Activated T-helper 1 cell treated with anti-CD3 and anti-CD28 coated beads, Interleukin-2, amount 50 U/mL, for 16 hours (primary cell): ENCODE data around the gene TCP11.
"Not testable (repeated sequence)": the region's sequence is repeated elsewhere in the genome, so short reads cannot be mapped to it uniquely, and the experiment has no call there.

ENCODE experiments used
- DNase-seq, 2 donors: peaks; one replicate each; pipeline ENCODE4 v3.0.0-alpha.2; 2020; ENCODE audit warnings: low read depth in 1 of 2, low spot score in 1 of 2

Gene TCP11

DNA sequence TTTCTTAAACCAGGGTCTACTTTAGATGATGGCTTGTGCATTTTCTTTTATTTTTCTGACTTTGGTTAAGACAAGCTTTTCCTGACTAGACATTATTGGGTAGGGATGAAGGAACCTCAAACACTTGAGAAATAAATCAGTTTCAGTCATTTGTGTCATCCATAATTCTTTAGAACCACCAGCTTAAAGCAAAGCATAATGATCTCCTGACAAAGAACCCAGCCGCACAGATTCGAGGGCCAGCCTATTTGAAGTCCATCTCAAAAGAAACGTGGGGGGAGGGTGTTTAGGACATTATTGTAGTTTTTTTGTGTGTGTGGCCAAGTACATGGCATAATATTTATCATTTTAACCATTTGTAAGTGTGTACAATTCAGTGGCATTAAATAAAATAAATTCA lies 6.3 kb upstream of the TCP11 start:
- DNase-seq, result no peak

DNA sequence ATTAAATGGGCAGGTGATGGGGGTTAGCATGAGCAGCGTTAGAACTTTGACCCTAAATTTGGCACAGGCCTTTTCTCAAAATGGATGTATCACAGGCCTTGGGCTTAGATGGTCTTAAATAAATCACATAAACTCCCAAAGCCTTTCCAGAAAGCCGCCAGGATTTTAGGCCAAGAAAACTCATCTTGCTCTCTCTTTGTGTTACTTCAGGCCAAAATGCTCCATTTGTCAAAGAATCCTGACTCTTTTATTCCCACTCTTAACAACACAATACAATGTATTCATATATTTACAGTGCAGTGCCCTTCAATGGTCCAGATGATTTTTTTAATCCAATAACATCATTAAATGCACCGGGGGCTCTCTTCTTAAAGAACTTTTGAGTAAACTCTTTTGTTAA lies 5.9 kb upstream of the TCP11 start:
- DNase-seq, result no peak

DNA sequence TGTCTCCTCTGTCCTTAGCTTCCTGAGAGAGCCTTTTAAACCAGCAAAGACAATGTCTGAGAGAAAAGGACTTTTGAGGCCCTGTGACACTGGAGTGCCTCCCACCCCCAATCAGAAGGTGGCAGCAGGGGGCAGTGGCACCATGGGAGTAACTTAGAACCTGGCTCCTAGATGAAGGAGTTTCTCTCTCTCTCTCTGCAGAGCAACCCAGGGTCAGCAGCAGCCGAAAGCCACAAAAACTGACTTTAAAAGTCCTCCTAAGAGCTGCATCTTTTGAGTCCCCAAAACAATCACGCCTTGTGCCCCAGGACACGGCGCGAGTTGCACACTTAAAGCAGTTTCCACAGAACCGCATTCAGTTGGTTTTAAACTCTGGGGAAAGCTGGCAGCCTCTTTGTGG lies 5.3 kb upstream of the TCP11 start:
- no peak for DNase-seq

DNA sequence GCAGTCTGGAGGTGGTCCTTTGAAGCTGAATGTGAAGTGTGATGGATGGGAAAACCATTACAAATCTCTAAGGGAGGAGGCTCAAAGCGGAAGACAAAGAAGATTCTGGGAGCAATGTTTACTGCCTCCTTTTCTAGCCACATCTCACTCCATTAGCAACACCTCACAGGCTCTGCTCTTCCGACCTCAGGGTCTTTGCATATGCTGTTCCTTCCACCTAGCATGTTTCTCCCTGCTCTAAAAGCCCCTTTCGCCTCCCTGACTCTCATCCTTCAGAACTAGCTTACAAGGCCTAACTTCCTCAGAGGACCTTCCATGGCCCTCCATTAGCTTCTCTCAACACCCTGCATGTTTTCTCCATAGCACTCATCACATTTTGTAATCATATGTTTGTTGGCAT lies 4.6 kb upstream of the TCP11 start:
- DNase-seq, result no peak

DNA sequence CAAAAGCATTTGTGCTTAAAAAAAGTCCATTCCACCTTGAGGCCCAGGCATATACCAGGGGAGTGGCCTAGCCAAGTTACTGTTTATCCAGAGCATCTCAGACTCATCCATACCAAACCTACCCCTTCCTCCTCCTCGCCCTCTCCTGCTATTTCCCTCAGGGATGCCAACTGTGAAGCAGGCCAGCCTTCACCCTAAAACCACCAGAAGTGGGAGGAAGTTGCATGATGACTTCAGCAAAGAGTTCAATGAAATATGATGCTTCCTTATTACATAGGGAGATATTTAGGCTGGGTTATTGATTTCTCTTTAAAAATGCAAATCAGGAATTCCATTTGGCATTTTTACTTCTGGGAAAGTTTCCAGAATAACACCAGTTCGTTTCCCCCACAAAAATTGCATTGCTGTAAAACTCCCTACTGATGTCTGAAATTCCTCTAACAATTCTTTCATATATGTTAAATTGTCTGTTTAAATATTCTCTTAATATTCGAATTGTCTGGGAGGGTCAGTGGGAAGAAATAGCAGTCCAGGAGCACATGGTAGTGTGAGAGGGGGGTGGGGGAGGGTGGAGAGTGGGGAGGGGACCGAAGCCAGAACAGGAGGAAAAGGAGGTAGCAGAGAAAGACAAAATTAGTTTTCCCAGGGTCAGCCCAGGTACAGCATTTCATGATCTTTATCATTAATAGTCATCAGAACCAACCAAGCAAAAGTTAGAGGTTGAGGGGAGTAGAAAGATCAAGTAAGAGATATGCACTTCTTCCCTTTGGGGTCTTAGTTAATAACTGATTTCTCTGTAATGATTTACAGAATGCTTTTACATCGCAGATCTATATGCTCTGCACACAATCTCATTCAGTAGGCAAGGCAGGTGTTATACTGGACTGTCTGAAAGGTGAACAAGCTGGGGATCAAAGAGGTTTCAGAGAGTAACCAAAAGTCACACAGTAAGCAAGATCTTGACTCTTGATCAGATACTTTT lies 1.7 kb upstream of the TCP11 start:
- no peak for DNase-seq

DNA sequence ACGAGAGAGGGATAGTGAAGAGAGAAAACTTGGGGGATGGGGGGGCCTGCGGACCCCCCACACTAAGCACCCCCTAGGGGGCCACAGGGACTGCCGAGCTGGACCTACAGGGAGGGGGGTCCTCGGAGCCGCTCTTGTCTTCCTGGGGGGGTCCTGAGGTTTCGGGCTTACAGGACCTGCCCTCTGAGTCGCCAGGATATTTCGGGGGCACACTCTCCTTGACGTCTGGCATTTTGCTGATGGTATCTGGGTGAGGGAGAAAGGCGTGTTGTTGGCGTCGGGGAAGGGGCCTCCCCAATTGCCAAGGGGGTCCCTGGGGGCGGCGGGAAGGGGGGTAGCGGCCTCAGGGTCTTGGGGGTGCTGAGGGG lies 516 bp downstream of the TCP11 start:
- no peak for DNase-seq

DNA sequence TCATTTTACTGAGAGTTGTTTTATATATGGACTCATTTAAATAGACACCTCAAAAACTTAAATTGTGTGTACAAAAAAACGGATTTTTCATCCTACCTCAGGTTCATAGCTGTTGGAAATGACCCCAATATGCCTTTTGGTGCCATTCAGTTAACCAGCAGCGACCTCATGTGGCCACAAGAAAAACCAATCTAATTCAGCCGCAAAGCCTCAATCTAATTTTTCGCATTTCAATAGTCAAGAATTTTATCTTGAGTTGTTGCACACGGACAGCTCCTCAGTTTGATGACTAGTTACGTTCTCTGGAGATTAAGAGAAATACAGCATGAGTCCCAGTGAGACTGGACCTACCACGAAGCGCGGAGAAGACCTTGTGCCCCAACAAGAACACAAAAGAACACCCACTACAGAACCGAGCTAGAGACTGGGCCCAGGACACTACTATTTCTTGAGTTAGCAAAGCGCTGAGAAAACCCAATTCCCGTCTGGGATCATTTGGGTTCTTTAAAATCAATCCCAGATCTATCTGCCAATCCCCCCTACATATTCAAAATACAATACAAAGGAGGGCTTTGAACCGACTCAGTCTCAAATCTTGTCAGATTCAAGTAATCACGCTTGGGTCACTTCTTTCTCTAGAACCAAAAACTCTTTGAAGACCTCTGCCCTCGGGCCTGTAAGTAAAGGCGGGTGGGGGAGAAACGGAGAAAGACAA lies 1.1 kb downstream of the TCP11 start:
- DNase-seq, result peak in 1 of 2 donors; percentile 20

DNA sequence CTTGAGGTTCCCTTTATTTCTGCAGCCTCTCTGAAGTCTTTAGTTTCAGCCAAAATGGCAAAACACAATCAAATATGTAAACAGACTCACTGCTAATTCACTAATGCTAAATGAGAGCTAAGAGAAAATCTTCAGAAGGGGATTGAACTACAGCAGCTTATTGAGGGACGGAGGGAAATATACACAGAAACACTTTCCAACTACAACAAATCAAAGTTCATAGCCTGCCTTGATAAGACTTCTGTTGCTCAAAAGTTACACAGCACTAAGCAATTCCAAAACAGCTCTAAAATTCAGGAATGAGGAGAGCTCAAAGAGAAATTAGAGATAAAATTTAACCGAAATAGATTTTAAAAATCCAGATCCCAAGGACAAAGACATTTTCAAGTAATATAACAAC lies 1.7 kb downstream of the TCP11 start:
- no peak for DNase-seq

DNA sequence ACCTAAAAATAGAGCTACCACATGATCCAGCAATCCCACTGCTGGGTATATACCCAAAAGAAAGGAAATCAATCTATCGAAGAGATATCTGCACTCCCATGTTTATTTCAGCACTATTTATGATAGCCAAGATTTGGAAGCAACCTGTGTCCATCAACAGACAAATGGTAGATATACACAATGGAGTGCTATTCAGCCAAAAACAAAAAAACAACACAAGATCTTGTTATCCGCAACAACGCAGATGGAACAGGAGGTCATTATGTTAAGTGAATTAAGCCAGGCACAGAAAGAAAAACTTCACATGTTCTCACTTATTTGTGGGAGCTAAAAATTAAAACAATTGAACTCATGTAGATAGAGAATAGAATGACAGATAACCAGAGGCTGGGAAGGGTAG lies 2.9 kb downstream of the TCP11 start:
- not testable (repeated sequence) for DNase-seq

DNA sequence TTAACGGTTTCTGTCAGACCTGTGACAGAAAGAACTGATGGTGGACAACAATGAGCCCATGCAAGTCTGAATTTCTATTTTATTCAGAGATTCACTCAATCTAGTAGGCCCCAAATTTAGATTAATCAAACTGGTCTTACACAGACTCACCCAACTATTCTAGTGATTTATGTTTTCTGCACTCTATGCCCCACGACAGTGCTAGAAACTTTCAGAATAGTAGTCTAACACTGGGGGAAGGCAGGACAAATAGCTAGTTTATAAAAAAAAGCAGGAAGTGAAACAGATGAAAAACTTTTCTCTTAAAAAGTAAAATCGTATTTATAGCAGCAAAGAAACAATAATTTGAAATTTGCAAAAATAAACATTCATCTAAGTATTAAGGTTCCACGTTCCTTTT lies 5.0 kb downstream of the TCP11 start:
- DNase-seq, result no peak

DNA sequence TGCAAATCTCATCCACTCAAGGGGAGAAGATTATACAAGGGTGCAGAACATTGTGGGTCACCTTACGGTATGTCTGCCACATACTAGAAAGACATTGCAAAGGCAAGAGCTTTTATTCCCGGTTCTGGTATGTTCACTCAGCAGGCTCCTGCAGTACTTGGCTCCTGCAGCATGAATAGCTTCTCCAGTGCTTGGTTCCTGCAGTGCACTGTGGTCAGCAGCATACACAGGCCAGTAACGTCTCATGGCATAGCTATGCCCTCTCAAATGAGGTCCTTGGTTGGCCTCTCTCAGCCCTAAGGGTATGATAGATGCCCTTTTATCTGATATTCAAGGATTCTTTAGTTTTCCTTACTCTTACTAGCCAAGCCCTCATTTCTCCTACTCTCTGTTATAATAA lies 12.6 kb downstream of the TCP11 start:
- DNase-seq, result no peak

DNA sequence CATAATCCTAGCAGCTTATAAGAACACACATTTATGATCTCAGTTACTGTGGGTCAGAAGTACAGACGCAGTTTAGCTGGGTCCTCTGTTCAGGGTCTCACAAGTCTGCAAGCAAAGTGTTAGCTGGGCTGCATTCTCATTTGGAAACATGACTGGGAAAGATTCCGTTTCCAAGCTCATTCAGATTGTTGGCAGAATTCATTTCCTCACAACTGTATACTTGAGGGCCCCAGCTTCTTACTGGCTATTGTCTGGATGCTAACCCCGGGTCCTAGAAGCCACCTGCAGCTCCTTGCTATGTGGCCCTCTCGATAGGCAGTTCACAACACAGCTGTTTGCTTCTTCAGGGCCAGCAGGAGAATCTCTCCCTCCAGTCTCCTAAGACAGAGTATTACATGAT lies 13.1 kb downstream of the TCP11 start:
- no peak for DNase-seq

DNA sequence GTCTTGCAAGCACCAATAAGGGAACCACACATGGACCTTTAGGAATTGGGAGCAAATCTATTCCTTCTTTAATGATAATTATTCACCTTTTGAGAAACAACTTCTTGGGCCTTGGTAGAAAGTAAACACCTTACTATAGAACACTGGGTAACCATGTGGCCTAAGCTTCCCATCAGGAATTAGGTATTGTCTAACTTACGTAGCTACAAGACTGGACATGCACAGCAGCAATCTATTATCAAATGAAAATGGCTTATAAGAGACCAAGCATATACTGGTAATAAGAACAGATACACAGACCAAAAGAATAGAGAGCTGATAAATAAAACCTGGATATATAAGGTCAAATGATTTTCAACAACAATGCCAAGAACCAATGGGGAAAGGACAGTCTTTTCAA lies 16.8 kb downstream of the TCP11 start:
- DNase-seq, result no peak

DNA sequence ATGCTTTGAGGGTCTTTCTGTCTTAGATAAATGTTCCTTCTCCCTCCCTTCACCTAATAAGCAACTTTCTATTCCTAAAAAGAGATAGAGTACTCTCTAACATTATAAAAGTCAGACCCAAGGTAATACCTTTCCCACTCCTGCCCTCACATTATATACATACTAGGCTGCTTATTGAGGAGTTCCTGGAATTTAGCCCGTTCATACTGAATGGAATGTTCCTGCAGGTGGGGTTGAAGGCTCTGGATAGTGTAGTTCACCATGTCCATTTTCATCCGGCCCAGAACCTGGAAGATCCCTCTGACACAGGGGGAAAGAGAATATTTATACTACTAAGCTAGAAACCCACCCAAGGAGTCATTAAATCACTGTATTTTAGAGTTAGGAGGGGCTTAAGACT lies 20.4 kb downstream of the TCP11 start:
- DNase-seq, result no peak

DNA sequence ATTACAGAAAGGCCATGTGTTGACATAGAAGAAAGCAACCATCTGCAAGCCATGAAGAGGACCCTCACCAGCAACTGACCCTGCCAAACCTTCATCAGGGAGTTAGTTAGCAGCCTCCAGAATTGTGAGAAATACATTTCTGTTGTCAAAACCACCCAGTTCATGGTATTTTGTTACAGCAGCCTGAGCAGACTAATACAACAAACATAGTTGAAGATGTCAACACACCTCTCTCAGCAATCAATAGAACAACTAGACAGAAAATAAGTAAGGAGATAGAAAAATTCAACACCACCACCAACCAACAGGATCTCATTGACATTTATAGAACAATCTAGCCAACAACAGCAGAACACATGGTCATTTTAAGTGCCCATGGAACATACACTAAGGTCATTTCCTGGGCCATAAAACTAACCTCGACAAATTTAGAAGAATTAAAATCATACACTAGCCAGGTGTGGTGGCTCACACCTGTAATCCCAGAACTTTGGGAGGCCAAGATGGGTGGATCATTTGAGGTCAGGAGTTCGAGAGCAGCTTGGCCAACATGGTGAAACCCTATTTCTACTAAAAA lies 32.7 kb downstream of the TCP11 start:
- DNase-seq, result no peak

DNA sequence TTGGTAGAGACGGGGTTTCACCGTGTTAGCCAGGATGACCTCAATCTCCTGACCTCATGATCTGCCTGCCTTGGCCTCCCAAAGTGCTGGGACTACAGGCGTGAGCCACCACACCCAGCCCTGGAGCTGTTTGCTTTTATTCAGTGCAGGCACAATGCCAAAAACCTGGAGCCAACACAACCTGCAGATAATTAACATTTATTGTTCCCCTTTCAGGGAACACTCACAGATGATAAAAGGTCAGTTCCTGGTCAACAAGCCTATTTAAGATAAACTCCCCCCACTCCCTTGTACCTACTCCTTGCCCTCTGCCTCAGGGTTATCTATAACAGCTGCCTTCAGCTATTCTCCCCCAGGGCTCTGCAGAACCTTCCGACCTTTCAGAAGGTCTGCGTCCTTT lies 33.4 kb downstream of the TCP11 start:
- DNase-seq, result not testable (repeated sequence)

DNA sequence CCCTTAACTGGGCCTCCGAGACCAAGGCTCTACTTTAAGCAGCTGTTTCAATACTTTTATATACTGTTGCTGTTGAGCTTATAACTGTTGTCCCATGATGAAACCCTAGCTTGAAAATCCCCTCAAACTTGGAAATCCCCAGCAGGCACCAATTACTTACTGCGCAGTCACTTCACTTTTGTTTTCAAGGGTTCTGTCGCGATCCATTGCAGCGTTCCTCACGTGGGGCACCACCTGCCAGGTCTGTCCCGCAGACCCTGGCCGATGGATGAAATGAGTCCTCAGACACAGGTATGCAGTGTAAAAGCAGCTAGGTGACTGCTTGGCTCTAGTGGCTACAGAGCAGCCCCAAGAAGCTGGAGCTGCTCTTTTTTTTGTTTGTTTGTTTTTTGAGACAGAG lies 33.9 kb downstream of the TCP11 start:
- DNase-seq, result not testable (repeated sequence)

DNA sequence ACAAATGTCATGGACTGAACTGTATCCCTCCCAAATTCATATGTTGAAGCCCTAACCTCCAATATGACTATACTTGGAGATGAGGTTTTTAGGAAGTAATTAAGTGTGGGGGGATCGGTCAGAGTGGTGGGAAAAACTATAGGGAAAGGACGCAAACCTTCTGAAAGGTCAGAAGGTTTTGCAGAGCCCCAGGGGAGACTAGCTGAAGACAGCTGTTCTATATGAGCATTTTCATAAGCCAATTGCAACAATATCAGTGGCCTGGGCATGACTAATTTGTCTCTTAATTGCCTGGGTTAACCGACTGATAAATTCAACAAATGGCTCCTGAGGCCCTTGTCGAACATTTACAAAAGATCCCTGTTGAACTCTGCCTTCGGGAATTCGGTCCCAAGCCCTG lies 35.1 kb downstream of the TCP11 start:
- not testable (repeated sequence) for DNase-seq

DNA sequence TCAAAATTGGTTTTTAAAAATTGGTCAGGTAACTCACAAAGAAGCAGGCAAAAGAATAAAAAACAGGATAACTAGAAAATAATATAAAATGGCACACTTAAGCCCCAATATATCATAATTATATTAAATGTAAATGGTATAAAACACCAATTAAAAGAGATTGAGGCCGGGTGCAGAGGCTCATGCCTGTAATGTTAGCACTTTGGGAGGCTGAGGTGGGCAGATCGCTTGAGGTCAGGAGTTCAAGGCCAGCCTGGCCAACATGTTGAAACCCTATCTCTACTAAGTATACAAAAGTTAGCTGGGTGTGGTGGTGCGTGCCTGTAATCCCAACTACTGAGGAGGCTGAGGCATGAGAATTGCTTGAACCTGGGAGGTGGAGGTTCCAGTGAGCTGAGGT lies 36.1 kb downstream of the TCP11 start:
- DNase-seq, result no peak

DNA sequence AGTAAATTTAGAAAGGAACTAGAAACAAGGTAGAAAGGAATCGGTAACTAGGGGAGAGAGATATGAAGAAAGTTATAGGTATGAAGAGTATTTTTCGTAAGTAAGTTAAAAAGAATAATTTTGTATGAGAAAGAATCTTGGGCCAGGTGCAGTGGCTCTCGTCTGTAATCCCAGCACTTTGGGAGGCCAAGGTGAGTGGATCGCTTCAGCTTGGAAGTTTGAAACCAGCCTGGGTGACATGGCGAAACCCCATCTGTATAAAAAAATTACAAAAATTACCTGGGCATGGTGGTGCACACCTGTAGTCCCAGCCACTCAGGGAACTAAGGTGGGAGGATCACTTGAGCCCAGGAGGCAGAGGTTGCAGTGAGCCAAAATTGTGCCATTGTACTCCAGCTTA lies 42.0 kb downstream of the TCP11 start:
- no peak for DNase-seq

DNA sequence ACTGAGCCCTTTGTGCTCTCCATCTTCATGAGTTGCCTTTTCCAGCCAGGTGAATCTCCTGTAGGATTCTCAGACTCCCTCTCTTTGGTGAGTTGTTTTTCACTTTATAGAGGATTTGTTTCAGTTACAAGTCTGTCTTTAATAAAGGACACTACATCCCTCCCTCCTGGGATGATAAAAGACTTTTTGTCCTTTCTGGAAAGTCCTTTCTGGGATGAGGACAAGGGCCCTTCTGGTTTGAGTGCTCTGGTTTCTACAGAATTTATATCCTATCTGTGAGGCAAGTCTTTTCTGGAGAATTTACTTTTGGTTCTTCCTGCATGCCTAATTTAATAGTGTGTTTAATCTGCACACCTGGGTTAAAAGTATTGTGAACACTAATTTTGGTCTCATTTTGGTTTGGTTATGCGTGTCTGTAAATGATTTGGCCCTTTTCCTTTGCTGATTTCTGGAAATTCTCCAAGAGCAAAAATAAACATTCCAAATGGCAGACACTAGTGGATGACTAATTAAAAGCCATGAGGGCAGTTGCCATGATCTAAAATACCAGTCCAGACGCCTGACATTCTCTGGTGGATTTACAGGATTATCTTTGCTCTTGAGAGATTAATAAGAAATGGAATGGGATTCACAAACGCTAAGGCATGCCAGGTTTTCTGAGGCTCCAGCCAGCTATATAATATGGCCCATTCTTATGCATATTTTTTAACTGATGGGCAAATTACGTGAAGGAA lies 44.8 kb downstream of the TCP11 start:
- DNase-seq, result no peak

DNA sequence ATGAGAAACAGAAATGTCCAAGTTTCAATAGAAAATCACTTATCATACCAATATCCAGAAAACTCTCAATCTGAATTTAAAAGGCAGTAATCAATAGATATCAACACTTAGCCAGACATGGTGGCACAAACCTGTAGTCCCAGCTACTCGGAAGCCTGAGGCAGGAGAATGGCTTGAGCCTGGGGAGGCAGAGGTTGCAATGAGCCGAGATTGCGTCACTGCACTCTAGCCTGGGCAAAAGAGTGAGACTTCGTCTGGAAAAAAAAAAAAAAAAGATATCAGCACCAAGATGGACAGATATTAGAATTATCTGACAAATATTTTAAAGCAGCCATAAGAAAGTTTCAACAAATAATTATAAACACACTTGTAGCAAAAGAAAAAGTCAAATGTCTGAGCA lies 47.0 kb downstream of the TCP11 start:
- DNase-seq, result no peak
